Immature natural killer cell (primary cell): ENCODE results near the gene KAZN. TPM values are rescaled to one million over a fixed set of nuclear protein-coding genes. Genes with fewer than 3 reads are reported as not detected.

Experiments used
- DNase-seq, 3 donors: peaks; one replicate each; pipeline ENCODE4 v3.0.0; 2022; ENCODE audit warnings: mixed read lengths in 1 of 3
- H3K27ac Mint-ChIP-seq, 6 donors: one replicate each; pipeline ENCODE4 v1.8.0; 2020; ENCODE audit warnings: mixed read lengths in 6 of 6, mild to moderate bottlenecking in 5 of 6, inconsistent platforms in 4 of 6, moderate library complexity in 3 of 6
- H3K27me3 Mint-ChIP-seq, 3 donors: one replicate each; pipeline ENCODE4 v1.8.0; 2020 to 2021; ENCODE audit warnings: low read depth in 3 of 3, mild to moderate bottlenecking in 3 of 3, mixed read lengths in 3 of 3, moderate library complexity in 3 of 3, inconsistent platforms in 1 of 3
- H3K36me3 Mint-ChIP-seq, 3 donors: one replicate each; pipeline ENCODE4 v1.8.0; 2020; ENCODE audit warnings: mixed read lengths in 3 of 3, inconsistent platforms in 2 of 3, mild to moderate bottlenecking in 2 of 3
- H3K4me1 Mint-ChIP-seq, 2 donors: one replicate each; pipeline ENCODE4 v1.8.0; 2020; ENCODE audit warnings: inconsistent platforms in 2 of 2, mild to moderate bottlenecking in 2 of 2, mixed read lengths in 2 of 2, moderate library complexity in 1 of 2
- H3K4me3 Mint-ChIP-seq, 5 donors: one replicate each; pipeline ENCODE4 v1.8.0; 2020; ENCODE audit warnings: mild to moderate bottlenecking in 5 of 5, mixed read lengths in 5 of 5, inconsistent platforms in 3 of 5, moderate library complexity in 3 of 5
- H3K9me3 Mint-ChIP-seq, 6 donors: one replicate each; pipeline ENCODE4 v1.8.0; 2020; ENCODE audit warnings: mild to moderate bottlenecking in 6 of 6, mixed read lengths in 6 of 6, inconsistent platforms in 4 of 6, moderate library complexity in 3 of 6
- polyA plus RNA-seq, 3 donors: library from polyadenylated mRNA; unstranded; fragments of 300-500 nt; fragmentation: Illumina TruSeq; gene quantifications; one replicate each; pipeline ENCODE4 v1.2.3, GENCODE V29; 2021

The KAZN gene
- polyA plus RNA-seq, 3 donors from 2014 or later: 0.24 TPM; not detected in 2

DNA sequence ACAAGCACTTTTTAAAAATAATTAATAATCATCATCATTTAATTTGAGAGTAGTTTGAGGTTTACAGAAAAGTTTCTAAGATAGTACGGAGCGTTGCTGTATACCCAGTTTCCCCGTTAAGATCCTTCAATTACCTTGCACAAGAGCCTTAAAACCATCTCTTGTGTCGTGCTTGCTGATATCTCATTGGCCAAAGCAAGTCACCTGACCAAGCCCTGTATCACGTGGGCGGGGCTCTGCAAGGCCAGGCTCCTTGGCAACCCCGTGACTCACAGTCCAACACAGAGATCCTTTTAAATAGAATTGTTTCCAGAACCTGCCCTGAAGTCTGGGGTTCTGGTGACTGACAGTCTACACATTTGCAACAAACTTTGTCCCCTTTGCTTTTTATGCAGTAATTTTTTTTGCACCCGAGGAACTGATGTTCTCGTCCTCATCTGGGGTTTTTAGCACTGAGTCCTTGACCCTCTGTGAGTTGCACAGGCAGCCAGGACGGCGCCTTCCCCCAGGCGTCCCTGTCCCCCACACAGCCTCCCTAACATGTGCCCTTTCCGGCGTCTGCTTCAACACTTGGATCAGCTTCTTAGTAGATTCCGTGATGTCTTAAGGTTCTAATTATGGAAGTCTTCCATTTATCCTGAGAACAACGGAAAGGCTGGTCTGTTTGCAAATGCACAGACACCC, 371.8 kb downstream of the KAZN start:
- Mint-ChIP-seq H3K27ac (no peak overlapping the region), H3K4me3 (peak overlapping the region in 1 of 5 donors; percentile 41), H3K4me1 (peaks cover 9 to 19% of the 10 kb centered on the region in 2 donors), H3K9me3 (no peaks in the 10 kb centered on the region), H3K36me3 (no peaks in the 10 kb centered on the region), H3K27me3 (peaks cover 0 to 7% (median 0%) of the 10 kb centered on the region in 3 donors)
- DNase-seq: no peak

- Mint-ChIP-seq H3K27me3 (peaks cover 0 to 7% (median 0%) of the 10 kb centered on the region in 3 donors), H3K4me3 (no peak overlapping the region), H3K36me3 (no peaks in the 10 kb centered on the region), H3K9me3 (no peaks in the 10 kb centered on the region), H3K4me1 (peaks cover 9 to 19% of the 10 kb centered on the region in 2 donors), H3K27ac (no peak overlapping the region)
- DNase-seq: no peak
These were observed 372.3 kb downstream of the KAZN start for GRCh38 chr1:14970799-14971141.

- Mint-ChIP-seq H3K4me1 (peaks cover 9 to 19% of the 10 kb centered on the region in 2 donors), H3K27ac (no peak overlapping the region), H3K27me3 (peaks cover 0 to 7% (median 0%) of the 10 kb centered on the region in 3 donors), H3K36me3 (no peaks in the 10 kb centered on the region), H3K4me3 (peak overlapping the region in 1 of 5 donors; percentile 69), H3K9me3 (no peaks in the 10 kb centered on the region)
- DNase-seq: no peak
These were observed 372.7 kb downstream of the KAZN start for GRCh38 chr1:14971221-14971620.

GRCh38 chr1:14972107-14972506, 373.6 kb downstream of the KAZN start:
- Mint-ChIP-seq H3K36me3 (no peaks in the 10 kb centered on the region), H3K9me3 (no peaks in the 10 kb centered on the region), H3K4me3 (no peak overlapping the region), H3K27me3 (peaks cover 0 to 7% (median 0%) of the 10 kb centered on the region in 3 donors), H3K27ac (no peak overlapping the region), H3K4me1 (peaks cover 9 to 19% of the 10 kb centered on the region in 2 donors)
- DNase-seq: no peak

- no peak for DNase-seq
- peaks cover 8 to 15% of the 10 kb centered on the region in 2 donors for H3K4me1 Mint-ChIP-seq
- peaks cover 0 to 7% (median 3%) of the 10 kb centered on the region in 3 donors for H3K27me3 Mint-ChIP-seq
- peaks cover 0 to 1% (median 0%) of the 10 kb centered on the region in 6 donors for H3K9me3 Mint-ChIP-seq
- H3K36me3 Mint-ChIP-seq: no peaks in the 10 kb centered on the region
- H3K4me3 Mint-ChIP-seq: no peak overlapping the region
- no peak overlapping the region for H3K27ac Mint-ChIP-seq
These were observed 375.3 kb downstream of the KAZN start for GRCh38 chr1:14973773-14974172.

DNA sequence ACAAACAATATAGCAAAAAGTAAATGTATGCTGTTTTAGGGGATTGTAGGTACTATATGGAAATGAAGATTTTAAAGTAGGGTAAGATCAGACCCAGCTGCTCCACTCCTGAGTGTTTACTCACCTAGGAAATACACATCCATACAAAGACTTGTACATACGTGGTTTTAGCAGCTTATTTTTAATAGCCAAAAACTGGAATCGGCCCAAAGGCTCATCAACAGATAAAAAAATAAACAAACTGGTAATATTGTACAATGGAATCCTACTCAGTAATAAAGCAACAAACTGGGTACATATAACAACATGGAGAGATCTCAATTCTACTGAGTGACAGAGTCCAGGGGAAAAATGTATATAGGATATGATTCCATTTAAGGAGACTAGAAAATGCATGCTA, 375.9 kb downstream of the KAZN start:
- no peak overlapping the region for H3K27ac Mint-ChIP-seq
- peaks cover 0 to 7% (median 3%) of the 10 kb centered on the region in 3 donors for H3K27me3 Mint-ChIP-seq
- H3K9me3 Mint-ChIP-seq: peaks cover 0 to 1% (median 0%) of the 10 kb centered on the region in 6 donors
- no peaks in the 10 kb centered on the region for H3K36me3 Mint-ChIP-seq
- no peak for DNase-seq
- peaks cover 2 to 9% of the 10 kb centered on the region in 2 donors for H3K4me1 Mint-ChIP-seq
- no peak overlapping the region for H3K4me3 Mint-ChIP-seq

- DNase-seq: no peak
- peaks cover 0 to 7% (median 3%) of the 10 kb centered on the region in 3 donors for H3K27me3 Mint-ChIP-seq
- peaks cover 0 to 1% (median 0%) of the 10 kb centered on the region in 6 donors for H3K9me3 Mint-ChIP-seq
- no peak overlapping the region for H3K4me3 Mint-ChIP-seq
- H3K4me1 Mint-ChIP-seq: peaks cover 0 to 7% of the 10 kb centered on the region in 2 donors
- no peak overlapping the region for H3K27ac Mint-ChIP-seq
- H3K36me3 Mint-ChIP-seq: no peaks in the 10 kb centered on the region
These were observed 376.6 kb downstream of the KAZN start for GRCh38 chr1:14975119-14975518.

DNA sequence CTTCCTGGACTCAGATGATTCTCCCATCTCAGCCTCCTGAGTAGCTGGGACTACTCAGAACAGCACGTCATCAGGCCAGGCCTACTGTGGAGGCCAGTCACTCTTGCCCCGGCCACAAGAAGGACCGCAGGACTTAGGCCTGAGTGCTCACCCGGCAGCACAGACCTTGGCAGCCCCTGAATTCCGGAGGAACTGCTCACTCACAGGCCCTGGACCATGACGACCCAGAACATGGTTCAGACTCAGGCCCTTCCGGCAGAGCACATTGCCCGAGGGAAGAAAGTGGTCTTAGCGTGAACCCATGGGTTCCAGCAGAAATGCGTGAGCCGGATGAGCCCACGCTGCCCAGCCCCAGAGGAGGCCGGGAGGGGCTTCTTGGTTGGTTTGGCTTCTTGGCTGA, 377.8 kb downstream of the KAZN start:
- Mint-ChIP-seq H3K4me3 (no peak overlapping the region), H3K27me3 (peaks cover 0 to 7% (median 3%) of the 10 kb centered on the region in 3 donors), H3K36me3 (no peaks in the 10 kb centered on the region), H3K27ac (no peak overlapping the region), H3K9me3 (peaks cover 0 to 1% (median 0%) of the 10 kb centered on the region in 6 donors), H3K4me1 (peaks cover 0 to 2% of the 10 kb centered on the region in 2 donors)
- no peak for DNase-seq

DNA sequence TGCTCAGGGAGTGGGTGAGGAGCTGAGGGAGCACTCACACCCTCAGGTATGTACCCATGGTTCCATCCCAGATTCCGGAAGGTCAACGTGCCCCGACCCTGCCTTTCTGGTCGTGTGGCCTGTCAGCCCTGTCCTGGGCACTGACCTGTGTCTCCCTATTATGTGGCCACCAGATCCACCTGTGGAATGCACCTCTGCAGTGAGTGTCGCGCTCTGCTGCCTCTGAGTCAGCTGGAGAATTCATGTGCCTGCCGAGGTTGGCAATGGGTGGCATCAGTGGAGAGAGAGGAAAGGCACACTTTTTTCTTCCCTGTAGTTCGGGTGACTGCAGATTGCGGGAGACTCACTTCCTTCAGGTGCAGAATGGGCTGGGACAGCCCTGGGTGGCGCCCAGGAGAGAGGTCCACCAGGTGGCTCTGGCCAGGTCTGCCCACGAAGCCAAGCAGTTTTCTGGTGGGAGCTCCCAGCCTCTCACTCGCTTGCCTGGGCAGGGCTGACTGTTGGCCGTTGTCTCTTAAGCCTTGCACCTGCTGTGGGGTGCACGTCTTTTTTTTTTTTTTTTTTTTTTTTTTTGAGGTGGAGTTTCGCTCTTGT, 378.9 kb downstream of the KAZN start:
- H3K4me1 Mint-ChIP-seq: no peaks in the 10 kb centered on the region
- no peaks in the 10 kb centered on the region for H3K36me3 Mint-ChIP-seq
- no peak overlapping the region for H3K4me3 Mint-ChIP-seq
- peaks cover 0 to 8% (median 3%) of the 10 kb centered on the region in 3 donors for H3K27me3 Mint-ChIP-seq
- H3K9me3 Mint-ChIP-seq: peaks cover 0 to 1% (median 0%) of the 10 kb centered on the region in 6 donors
- DNase-seq: no peak
- no peak overlapping the region for H3K27ac Mint-ChIP-seq

- Mint-ChIP-seq H3K4me3 (no peak overlapping the region), H3K27ac (no peak overlapping the region), H3K27me3 (peaks cover 0 to 5% (median 3%) of the 10 kb centered on the region in 3 donors), H3K9me3 (peaks cover 0 to 1% (median 0%) of the 10 kb centered on the region in 6 donors), H3K36me3 (no peaks in the 10 kb centered on the region), H3K4me1 (no peaks in the 10 kb centered on the region)
- DNase-seq: no peak
These were observed 382.2 kb downstream of the KAZN start for GRCh38 chr1:14980621-14981218.

DNA sequence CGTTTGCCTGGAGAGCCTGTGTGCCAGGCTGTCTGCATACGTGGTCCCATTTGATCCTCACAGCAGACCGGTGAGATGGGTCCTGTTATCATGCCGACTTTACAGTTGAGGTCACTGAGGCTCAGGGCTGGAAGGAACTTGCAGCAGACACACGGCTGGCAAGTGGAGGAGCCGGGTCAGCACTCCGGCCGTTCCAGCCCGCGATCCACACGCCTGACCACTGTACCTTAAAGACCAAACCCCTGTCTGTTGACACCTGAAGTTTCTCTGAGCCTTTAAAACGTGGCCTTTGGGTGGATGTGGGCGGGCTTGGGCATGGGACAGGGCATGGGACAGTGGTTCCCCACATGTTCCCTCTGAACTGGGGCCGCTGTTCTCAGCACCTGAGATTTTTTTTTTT, 383.5 kb downstream of the KAZN start:
- Mint-ChIP-seq H3K27ac (no peak overlapping the region), H3K27me3 (peaks cover 1 to 5% (median 3%) of the 10 kb centered on the region in 3 donors), H3K4me3 (no peak overlapping the region), H3K4me1 (no peaks in the 10 kb centered on the region), H3K36me3 (no peaks in the 10 kb centered on the region), H3K9me3 (peaks cover 0 to 1% (median 0%) of the 10 kb centered on the region in 6 donors)
- DNase-seq: no peak

GRCh38 chr1:14983277-14983676, 384.8 kb downstream of the KAZN start:
- peaks cover under 1 to 4% (median 4%) of the 10 kb centered on the region in 3 donors for H3K27me3 Mint-ChIP-seq
- no peaks in the 10 kb centered on the region for H3K9me3 Mint-ChIP-seq
- no peak for DNase-seq

DNA sequence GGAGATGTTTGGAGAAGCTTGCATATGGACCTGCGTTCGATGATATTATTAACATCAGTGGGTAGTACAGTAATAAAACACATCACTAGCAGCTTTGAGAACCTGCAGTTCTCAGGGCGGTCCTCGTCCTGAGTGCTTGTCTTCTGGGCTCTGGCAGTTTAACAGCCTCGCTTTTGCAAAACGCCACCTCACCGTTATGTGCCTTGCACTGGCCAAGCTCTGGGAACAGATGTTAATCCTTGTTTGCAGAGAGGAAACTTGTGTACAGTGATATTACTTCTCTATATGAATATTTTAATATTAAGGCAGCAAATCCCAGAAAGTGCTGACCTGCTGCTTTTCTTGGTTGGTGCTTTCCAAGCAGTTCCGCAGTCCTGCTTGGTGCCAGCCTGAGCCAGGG, 387.7 kb downstream of the KAZN start:
- Mint-ChIP-seq H3K27me3 (peaks cover 0 to 4% (median 4%) of the 10 kb centered on the region in 3 donors), H3K36me3 (no peaks in the 10 kb centered on the region), H3K27ac (no peak overlapping the region), H3K4me3 (no peak overlapping the region), H3K9me3 (no peaks in the 10 kb centered on the region), H3K4me1 (no peaks in the 10 kb centered on the region)
- no peak for DNase-seq

More at GRCh38 chr1:14983277-14983676, 384.8 kb downstream of the KAZN start:
- no peak overlapping the region for H3K4me3 Mint-ChIP-seq
- no peak overlapping the region for H3K27ac Mint-ChIP-seq
- no peaks in the 10 kb centered on the region for H3K4me1 Mint-ChIP-seq
- H3K36me3 Mint-ChIP-seq: no peaks in the 10 kb centered on the region
